ENCODE measurements around the gene POU2F2.

DNA sequence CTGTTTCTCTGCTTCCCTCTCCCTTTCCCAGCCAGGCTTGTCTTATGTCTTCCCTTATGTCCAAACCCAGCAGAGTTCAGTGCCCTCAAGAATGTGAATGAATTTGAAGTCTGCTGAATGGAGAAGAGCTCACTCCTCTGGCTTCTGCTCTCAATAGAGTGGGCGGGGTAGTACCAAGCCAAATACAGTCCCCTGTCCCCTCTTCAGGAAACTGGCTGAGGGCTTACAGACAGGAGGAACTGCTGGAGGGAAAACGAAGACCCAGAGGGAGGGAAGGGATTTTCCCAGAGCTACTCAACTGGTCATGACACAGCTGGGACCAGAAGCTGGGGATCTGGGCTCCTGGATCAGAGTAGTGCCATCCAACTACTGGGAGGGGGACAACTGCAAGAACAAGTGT lies 32.9 kb upstream of the POU2F2 start:
- TF ChIP-seq, protein P1, sequence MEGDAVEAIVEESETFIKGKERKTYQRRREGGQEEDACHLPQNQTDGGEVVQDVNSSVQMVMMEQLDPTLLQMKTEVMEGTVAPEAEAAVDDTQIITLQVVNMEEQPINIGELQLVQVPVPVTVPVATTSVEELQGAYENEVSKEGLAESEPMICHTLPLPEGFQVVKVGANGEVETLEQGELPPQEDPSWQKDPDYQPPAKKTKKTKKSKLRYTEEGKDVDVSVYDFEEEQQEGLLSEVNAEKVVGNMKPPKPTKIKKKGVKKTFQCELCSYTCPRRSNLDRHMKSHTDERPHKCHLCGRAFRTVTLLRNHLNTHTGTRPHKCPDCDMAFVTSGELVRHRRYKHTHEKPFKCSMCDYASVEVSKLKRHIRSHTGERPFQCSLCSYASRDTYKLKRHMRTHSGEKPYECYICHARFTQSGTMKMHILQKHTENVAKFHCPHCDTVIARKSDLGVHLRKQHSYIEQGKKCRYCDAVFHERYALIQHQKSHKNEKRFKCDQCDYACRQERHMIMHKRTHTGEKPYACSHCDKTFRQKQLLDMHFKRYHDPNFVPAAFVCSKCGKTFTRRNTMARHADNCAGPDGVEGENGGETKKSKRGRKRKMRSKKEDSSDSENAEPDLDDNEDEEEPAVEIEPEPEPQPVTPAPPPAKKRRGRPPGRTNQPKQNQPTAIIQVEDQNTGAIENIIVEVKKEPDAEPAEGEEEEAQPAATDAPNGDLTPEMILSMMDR (IDR thresholded peaks at IDR 0.05), result no peak
- TF ChIP-seq MAZ (IDR thresholded peaks at IDR 0.05; ENCODE audit: borderline replicate concordance, low read depth, low read length) (no peak), CHD4 (IDR thresholded peaks at IDR 0.05; ENCODE audit: borderline replicate concordance) (no peak)
